ENCODE data around the gene SUCO. TPM values are rescaled to one million over a fixed set of nuclear protein-coding genes. Genes with fewer than 3 reads are reported as not detected.

Gene SUCO
- polyA plus RNA-seq, 2 of the 4 experiments (the other 2 are of a cell fraction), result 10.3 to 21.8 TPM

DNA sequence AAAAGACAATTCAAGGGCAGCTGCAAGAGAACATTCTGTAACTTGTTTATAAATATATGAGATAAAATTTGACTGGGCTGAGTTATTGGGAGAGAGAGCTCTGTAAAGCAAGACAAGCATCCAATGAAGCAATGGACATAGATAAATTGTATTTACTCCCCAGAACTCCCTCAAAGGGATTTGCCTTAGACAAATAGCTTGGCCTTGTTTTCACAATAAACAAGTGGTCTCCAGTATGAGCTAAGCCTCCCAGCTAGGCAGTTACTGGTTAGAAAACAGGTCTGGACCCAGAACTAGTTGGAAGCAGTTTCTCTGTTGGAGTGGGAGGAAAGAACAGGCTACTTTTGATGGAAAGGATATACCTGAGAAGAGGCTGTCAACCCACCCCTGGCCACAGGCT is 25.2 kb upstream of the SUCO start:
- TF ChIP-seq ZSCAN20 (CRISPR knock-in tag; IDR thresholded peaks at IDR 0.05) (no peak), EP300 (IDR thresholded peaks at IDR 0.05) (no peak), EHMT2 (IDR thresholded peaks at IDR 0.05; ENCODE audit: low read depth) (no peak), JUNB (IDR thresholded peaks at IDR 0.05) (no peak), MAZ (IDR thresholded peaks at IDR 0.05; ENCODE audit: borderline replicate concordance, low read depth, low read length) (no peak), HOXA7 (CRISPR knock-in tag; IDR thresholded peaks at IDR 0.05) (no peak), FOXS1 (CRISPR knock-in tag; IDR thresholded peaks at IDR 0.05) (no peak), HOXB5 (CRISPR knock-in tag; IDR thresholded peaks at IDR 0.05) (no peak), CBX8 (IDR thresholded peaks at IDR 0.05) (no peak), CHD4 (IDR thresholded peaks at IDR 0.05; ENCODE audit: borderline replicate concordance) (no peak), JUN (IDR thresholded peaks at IDR 0.05) (no peak), RNF2 (IDR thresholded peaks at IDR 0.05; ENCODE audit: borderline replicate concordance, low read depth) (no peak), POLR2A (IDR thresholded peaks at IDR 0.05; ENCODE audit: low read length) (no peak), HDAC2 (IDR thresholded peaks at IDR 0.05) (no peak)
- TF ChIP-seq, protein P1, sequence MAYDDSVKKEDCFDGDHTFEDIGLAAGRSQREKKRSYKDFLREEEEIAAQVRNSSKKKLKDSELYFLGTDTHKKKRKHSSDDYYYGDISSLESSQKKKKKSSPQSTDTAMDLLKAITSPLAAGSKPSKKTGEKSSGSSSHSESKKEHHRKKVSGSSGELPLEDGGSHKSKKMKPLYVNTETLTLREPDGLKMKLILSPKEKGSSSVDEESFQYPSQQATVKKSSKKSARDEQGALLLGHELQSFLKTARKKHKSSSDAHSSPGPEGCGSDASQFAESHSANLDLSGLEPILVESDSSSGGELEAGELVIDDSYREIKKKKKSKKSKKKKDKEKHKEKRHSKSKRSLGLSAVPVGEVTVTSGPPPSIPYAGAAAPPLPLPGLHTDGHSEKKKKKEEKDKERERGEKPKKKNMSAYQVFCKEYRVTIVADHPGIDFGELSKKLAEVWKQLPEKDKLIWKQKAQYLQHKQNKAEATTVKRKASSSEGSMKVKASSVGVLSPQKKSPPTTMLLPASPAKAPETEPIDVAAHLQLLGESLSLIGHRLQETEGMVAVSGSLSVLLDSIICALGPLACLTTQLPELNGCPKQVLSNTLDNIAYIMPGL (CRISPR knock-in tag; IDR thresholded peaks at IDR 0.05; ENCODE audit: borderline replicate concordance), result no peak
- TF ChIP-seq, protein P2, sequence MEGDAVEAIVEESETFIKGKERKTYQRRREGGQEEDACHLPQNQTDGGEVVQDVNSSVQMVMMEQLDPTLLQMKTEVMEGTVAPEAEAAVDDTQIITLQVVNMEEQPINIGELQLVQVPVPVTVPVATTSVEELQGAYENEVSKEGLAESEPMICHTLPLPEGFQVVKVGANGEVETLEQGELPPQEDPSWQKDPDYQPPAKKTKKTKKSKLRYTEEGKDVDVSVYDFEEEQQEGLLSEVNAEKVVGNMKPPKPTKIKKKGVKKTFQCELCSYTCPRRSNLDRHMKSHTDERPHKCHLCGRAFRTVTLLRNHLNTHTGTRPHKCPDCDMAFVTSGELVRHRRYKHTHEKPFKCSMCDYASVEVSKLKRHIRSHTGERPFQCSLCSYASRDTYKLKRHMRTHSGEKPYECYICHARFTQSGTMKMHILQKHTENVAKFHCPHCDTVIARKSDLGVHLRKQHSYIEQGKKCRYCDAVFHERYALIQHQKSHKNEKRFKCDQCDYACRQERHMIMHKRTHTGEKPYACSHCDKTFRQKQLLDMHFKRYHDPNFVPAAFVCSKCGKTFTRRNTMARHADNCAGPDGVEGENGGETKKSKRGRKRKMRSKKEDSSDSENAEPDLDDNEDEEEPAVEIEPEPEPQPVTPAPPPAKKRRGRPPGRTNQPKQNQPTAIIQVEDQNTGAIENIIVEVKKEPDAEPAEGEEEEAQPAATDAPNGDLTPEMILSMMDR (IDR thresholded peaks at IDR 0.05), result no peak
- TF ChIP-seq, protein P3, sequence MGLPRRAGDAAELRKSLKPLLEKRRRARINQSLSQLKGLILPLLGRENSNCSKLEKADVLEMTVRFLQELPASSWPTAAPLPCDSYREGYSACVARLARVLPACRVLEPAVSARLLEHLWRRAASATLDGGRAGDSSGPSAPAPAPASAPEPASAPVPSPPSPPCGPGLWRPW (IDR thresholded peaks at IDR 0.05), result no peak
- TF ChIP-seq, protein P4, sequence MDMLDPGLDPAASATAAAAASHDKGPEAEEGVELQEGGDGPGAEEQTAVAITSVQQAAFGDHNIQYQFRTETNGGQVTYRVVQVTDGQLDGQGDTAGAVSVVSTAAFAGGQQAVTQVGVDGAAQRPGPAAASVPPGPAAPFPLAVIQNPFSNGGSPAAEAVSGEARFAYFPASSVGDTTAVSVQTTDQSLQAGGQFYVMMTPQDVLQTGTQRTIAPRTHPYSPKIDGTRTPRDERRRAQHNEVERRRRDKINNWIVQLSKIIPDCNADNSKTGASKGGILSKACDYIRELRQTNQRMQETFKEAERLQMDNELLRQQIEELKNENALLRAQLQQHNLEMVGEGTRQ (IDR thresholded peaks at IDR 0.05), result no peak
- no peak for FAIRE-seq
- ATAC-seq, result no peak
- no peak for DNase-seq (ENCODE audit: low read depth in 1 of 2, low spot score in 1 of 2)
- Histone ChIP-seq H3K4me2 (no peak overlapping the region), H3K9me3 (no peaks in the 10 kb centered on the region), H3K27ac (no peak overlapping the region), H3K4me1 (no peaks in the 10 kb centered on the region), H3K4me3 (no peak overlapping the region)
- ChIA-PET POLR2A (no interaction called here), CTCF (interaction anchor here (0.7 to 0.8 kb wide), 2 partner anchors 57 to 58 kb away, joined by 3 read pairs; no protein-coding TSS in a partner anchor)

DNA sequence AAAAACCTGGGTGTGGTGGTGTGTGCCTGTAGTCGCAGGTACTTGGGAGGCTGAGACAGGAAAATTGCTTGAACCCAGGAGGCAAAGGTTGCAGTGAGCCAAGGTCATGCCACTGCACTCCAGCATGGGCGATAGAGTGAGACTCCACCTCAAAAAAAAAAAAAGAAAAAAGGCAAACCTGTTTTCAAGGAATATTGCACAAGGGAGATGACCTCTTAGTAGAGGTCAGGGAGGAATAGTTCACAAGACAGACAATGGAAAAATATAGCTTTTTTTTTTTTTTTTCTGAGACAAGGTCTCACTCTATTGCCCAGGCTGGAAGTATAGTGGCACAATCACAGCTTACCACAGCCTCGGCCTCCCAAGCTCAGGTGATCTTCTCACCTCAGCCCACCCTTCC is 22.5 kb upstream of the SUCO start:
- Histone ChIP-seq H3K4me2 (no peak overlapping the region), H3K4me1 (no peaks in the 10 kb centered on the region), H3K4me3 (no peak overlapping the region), H3K9me3 (no peaks in the 10 kb centered on the region; the same call in 2 of the 3 replicates), H3K27ac (no peak overlapping the region)
- 80% methylated on average over 3 of the region's 3 CpGs for WGBS (ENCODE audit: missing lambda C conversion rate)
- ATAC-seq (no peak), FAIRE-seq (no peak), DNase-seq (ENCODE audit: low read depth in 1 of 2, low spot score in 1 of 2) (no peak)
- CTCF ChIA-PET, result interaction anchor here (0.6 to 0.7 kb wide), 2 partner anchors 47 to 733 kb away, joined by 3 to 5 read pairs; no protein-coding TSS in a partner anchor
- no peak for TF ChIP-seq BHLHE40 (IDR thresholded peaks at IDR 0.05; ENCODE audit: low read depth, low read length)
- TF ChIP-seq FOSB (CRISPR knock-in tag; IDR thresholded peaks at IDR 0.05), result no peak
- TF ChIP-seq, protein P5, sequence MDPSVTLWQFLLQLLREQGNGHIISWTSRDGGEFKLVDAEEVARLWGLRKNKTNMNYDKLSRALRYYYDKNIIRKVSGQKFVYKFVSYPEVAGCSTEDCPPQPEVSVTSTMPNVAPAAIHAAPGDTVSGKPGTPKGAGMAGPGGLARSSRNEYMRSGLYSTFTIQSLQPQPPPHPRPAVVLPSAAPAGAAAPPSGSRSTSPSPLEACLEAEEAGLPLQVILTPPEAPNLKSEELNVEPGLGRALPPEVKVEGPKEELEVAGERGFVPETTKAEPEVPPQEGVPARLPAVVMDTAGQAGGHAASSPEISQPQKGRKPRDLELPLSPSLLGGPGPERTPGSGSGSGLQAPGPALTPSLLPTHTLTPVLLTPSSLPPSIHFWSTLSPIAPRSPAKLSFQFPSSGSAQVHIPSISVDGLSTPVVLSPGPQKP (IDR thresholded peaks at IDR 0.05; ENCODE audit: low read depth, low read length), result no peak
- TF ChIP-seq CBX2 (IDR thresholded peaks at IDR 0.05; ENCODE audit: borderline replicate concordance, low read depth), result no peak
- TF ChIP-seq SMC3 (IDR thresholded peaks at IDR 0.05), result no peak
- no peak for TF ChIP-seq CEBPB (IDR thresholded peaks at IDR 0.05)
- no peak for TF ChIP-seq RCOR1 (IDR thresholded peaks at IDR 0.05; ENCODE audit: low read depth, low read length)
- TF ChIP-seq TFCP2L1 (CRISPR knock-in tag; IDR thresholded peaks at IDR 0.05), result no peak
- TF ChIP-seq MYC (IDR thresholded peaks at IDR 0.05; ENCODE audit: borderline replicate concordance, low read length), result no peak
- no peak for TF ChIP-seq ESRRA (IDR thresholded peaks at IDR 0.05; ENCODE audit: borderline replicate concordance, low read length)
- no peak for TF ChIP-seq PHF8 (IDR thresholded peaks at IDR 0.05; ENCODE audit: borderline replicate concordance, low read depth)
- no peak for TF ChIP-seq CHD4 (IDR thresholded peaks at IDR 0.05; ENCODE audit: borderline replicate concordance)
- no peak for TF ChIP-seq RAD21 (conservative IDR thresholded peaks at IDR 0.05 in 1 of 2, IDR thresholded peaks at IDR 0.05 in 1 of 2)
- no peak for TF ChIP-seq NR3C1 (IDR thresholded peaks at IDR 0.05)
- TF ChIP-seq HDAC2 (IDR thresholded peaks at IDR 0.05), result no peak
- POLR2A ChIA-PET, result no interaction called here

Data from A549 (cell line).